Measurements from ENCODE around the gene RAB3IL1. TPM values are rescaled to one million over a fixed set of nuclear protein-coding genes. Genes with fewer than 3 reads are reported as not detected.

The RAB3IL1 gene
- total RNA-seq, 1 donor from 2014 or later = 1.3 TPM

DNA sequence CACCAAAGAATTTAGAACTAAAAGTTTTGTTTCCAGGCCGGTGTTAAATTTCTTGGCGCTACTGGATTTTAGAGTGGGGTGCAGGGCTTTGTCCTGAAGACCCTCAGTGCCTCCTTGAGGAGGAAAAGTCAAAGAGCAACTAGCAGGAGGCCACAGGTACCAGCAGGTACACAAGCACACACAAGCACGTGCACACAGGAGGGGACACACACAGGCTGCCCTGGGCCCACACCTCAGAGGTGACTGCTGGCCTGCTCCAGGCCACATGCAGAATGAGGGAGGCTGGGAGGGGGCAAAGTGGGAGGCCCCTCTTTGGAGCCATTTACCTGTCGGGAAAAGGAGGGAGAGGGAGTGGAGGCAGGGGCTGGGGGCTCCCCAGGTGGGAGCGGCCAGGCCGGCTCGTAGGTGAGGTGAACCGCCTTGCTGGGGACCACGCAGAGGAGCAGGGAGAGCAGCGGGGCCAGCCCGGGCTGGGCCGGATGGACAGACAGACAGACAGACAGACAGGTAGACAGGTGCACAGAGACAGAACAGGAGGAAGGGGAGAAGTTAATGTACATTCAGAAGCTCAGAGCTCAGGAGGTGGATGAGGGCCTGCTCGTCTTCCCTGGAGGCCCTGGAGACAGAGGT lies 12.2 kb downstream of the RAB3IL1 start:
- Mint-ChIP-seq H3K4me3 (ENCODE audit: unreplicated experiment) (no peak overlapping the region), H3K4me1 (ENCODE audit: low read depth, unreplicated experiment) (no peaks in the 10 kb centered on the region), H3K36me3 (ENCODE audit: unreplicated experiment) (no peaks in the 10 kb centered on the region), H3K9me3 (ENCODE audit: unreplicated experiment) (peaks cover 2% of the 10 kb centered on the region), H3K27me3 (ENCODE audit: unreplicated experiment) (peaks cover 2% of the 10 kb centered on the region), H3K27ac (ENCODE audit: unreplicated experiment) (no peak overlapping the region)
- TF ChIP-seq, protein P1, sequence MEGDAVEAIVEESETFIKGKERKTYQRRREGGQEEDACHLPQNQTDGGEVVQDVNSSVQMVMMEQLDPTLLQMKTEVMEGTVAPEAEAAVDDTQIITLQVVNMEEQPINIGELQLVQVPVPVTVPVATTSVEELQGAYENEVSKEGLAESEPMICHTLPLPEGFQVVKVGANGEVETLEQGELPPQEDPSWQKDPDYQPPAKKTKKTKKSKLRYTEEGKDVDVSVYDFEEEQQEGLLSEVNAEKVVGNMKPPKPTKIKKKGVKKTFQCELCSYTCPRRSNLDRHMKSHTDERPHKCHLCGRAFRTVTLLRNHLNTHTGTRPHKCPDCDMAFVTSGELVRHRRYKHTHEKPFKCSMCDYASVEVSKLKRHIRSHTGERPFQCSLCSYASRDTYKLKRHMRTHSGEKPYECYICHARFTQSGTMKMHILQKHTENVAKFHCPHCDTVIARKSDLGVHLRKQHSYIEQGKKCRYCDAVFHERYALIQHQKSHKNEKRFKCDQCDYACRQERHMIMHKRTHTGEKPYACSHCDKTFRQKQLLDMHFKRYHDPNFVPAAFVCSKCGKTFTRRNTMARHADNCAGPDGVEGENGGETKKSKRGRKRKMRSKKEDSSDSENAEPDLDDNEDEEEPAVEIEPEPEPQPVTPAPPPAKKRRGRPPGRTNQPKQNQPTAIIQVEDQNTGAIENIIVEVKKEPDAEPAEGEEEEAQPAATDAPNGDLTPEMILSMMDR (IDR thresholded peaks at IDR 0.05; ENCODE audit: partially characterized antibody, unreplicated experiment) = no peak
- no peak for DNase-seq

DNA sequence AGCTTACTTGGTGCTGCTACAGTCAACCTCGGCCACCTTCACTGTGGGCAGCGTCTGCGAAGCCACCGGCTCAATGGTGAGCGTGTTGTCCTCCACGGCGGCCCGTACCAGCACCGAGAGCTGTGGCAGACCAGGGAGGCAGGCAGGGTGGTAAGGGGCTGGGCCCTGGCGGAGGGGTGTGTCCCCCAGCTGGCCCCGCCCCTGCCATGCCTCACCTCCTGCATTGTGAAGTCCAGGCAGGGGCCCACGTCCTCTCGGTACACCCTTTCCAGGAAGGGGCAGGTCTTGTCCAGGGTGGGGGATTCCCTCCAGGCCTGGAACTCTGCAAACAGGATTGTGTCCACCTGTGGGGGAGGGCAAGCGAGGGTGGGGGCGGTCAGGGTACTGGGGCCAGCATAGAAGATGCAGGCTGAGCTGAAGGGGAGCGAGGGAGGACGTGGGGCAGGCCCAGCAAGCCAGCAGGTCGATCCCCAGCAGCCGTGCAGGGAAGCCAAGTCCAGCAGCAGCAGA lies 12.8 kb downstream of the RAB3IL1 start:
- Mint-ChIP-seq H3K4me3 (ENCODE audit: unreplicated experiment) (no peak overlapping the region), H3K9me3 (ENCODE audit: unreplicated experiment) (peaks cover 2% of the 10 kb centered on the region), H3K27me3 (ENCODE audit: unreplicated experiment) (peaks cover 2% of the 10 kb centered on the region), H3K27ac (ENCODE audit: unreplicated experiment) (no peak overlapping the region), H3K4me1 (ENCODE audit: low read depth, unreplicated experiment) (no peaks in the 10 kb centered on the region), H3K36me3 (ENCODE audit: unreplicated experiment) (no peaks in the 10 kb centered on the region)
- DNase-seq = no peak
- TF ChIP-seq, protein P1 (IDR thresholded peaks at IDR 0.05; ENCODE audit: partially characterized antibody, unreplicated experiment) = no peak

DNA sequence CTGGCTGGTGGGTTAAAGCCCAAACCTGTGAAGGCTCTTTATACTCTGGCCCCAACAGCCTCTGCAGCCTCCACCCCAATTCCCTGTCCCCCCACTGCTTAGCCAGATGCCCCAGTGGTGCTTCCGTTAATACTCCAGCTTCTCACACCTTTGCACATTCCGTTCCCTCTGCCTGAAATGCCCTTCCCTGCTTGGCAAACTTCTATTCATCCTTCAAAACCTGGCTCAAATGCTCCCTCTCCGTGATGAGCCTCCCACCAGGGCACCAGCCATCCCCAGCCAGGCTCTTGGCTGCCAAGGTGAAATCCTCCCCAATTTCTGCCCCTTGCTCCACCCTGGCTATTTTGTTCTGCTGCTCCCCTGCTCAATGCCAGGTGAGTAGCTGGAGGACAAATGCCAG lies 13.5 kb downstream of the RAB3IL1 start:
- Mint-ChIP-seq H3K4me3 (ENCODE audit: unreplicated experiment) (no peak overlapping the region), H3K27me3 (ENCODE audit: unreplicated experiment) (peaks cover 2% of the 10 kb centered on the region), H3K4me1 (ENCODE audit: low read depth, unreplicated experiment) (peaks cover 3% of the 10 kb centered on the region), H3K9me3 (ENCODE audit: unreplicated experiment) (peaks cover 2% of the 10 kb centered on the region), H3K36me3 (ENCODE audit: unreplicated experiment) (no peaks in the 10 kb centered on the region), H3K27ac (ENCODE audit: unreplicated experiment) (no peak overlapping the region)
- no peak for DNase-seq
- TF ChIP-seq, protein P1 (IDR thresholded peaks at IDR 0.05; ENCODE audit: partially characterized antibody, unreplicated experiment) = no peak

DNA sequence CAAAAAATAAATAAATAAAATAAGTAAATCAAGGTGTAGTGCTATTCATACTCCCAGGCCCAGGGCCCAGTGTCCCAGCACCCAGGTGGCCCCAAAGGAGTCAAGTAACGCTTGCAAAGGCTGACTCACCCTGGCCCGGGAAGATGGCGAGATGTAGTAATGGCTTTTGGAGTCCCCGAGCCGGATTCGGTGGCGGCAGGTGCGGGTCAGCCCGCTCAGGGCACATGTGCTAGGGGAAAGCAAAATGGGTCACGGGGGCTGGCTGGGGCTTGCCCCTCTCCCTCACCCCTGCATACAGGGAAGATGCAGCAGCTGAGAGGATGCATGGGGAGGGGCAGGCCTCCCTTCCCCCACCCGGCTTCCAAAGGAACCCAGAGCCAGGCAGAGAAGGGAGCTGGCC lies 15.1 kb downstream of the RAB3IL1 start:
- Mint-ChIP-seq H3K27me3 (ENCODE audit: unreplicated experiment) (peaks cover 2% of the 10 kb centered on the region), H3K36me3 (ENCODE audit: unreplicated experiment) (no peaks in the 10 kb centered on the region), H3K27ac (ENCODE audit: unreplicated experiment) (no peak overlapping the region), H3K4me3 (ENCODE audit: unreplicated experiment) (no peak overlapping the region), H3K4me1 (ENCODE audit: low read depth, unreplicated experiment) (peaks cover 9% of the 10 kb centered on the region), H3K9me3 (ENCODE audit: unreplicated experiment) (peaks cover 5% of the 10 kb centered on the region)
- TF ChIP-seq, protein P1 (IDR thresholded peaks at IDR 0.05; ENCODE audit: partially characterized antibody, unreplicated experiment) = no peak
- no peak for DNase-seq

DNA sequence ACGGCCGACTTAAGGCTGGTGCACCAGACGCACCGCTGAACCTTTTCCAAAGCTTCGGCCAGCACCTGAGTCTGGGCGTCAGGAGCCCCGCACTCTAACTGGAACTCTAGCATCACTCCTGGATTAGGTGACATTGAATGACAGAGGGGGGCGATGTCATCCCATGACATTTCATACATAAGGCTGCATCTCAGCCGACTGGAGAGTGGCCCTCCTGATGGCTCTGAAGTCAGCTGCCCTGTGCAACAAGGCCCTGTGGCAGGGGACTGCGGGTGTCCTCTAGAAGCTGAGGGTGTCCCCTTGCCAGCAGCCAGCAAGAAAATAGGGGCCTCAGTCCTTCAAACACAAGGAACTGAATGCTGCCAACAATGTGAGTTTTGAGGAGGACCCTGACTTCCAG lies 16.0 kb downstream of the RAB3IL1 start:
- TF ChIP-seq, protein P1 (IDR thresholded peaks at IDR 0.05; ENCODE audit: partially characterized antibody, unreplicated experiment) = no peak
- Mint-ChIP-seq H3K27me3 (ENCODE audit: unreplicated experiment) (peaks cover 2% of the 10 kb centered on the region), H3K36me3 (ENCODE audit: unreplicated experiment) (no peaks in the 10 kb centered on the region), H3K4me3 (ENCODE audit: unreplicated experiment) (no peak overlapping the region), H3K27ac (ENCODE audit: unreplicated experiment) (no peak overlapping the region), H3K9me3 (ENCODE audit: unreplicated experiment) (peaks cover 5% of the 10 kb centered on the region), H3K4me1 (ENCODE audit: low read depth, unreplicated experiment) (peaks cover 9% of the 10 kb centered on the region)
- no peak for DNase-seq

All from glutamatergic neuron (in vitro differentiated cells).